NCI-H128 (cell line): Measurements from ENCODE around the gene TCEAL8.
"Not testable (repeated sequence)": the region's sequence is repeated elsewhere in the genome, so short reads cannot be mapped to it uniquely, and the experiment has no call there.

Experiments
- DNase-seq: peaks from one replicate; lab custom pipeline; 2025; ENCODE audit not compliant: unreplicated experiment; lab: John Stamatoyannopoulos, UW

Gene TCEAL8

GRCh38 chrX:103254921-103255493 lies at the start of gene TCEAL8:
TSS of gene TCEAL8 (minus strand) at chrX:103255155. CDS start at chrX:103253979, 1,176 bp downstream.
- peak; percentile 68 for DNase-seq

GRCh38 chrX:103304705-103305104 lies 49.8 kb upstream of the TCEAL8 start:
- DNase-seq = no peak

- DNase-seq = no peak
These were observed 38.2 kb upstream of the TCEAL8 start for GRCh38 chrX:103293118-103293517.

GRCh38 chrX:103279624-103280023 lies 24.7 kb upstream of the TCEAL8 start:
- DNase-seq = no peak

GRCh38 chrX:103276581-103277002 lies 21.6 kb upstream of the TCEAL8 start, which contains the start of gene TCEAL5:
TSS of gene TCEAL5 (minus strand) at chrX:103276750. CDS start at chrX:103274563, 2,187 bp downstream.
- DNase-seq = peak; percentile 53

GRCh38 chrX:103275947-103276567 lies 21.1 kb upstream of the TCEAL8 start:
- DNase-seq = no peak

- no peak for DNase-seq
These were observed 19.3 kb upstream of the TCEAL8 start for GRCh38 chrX:103274284-103274683.

- no peak for DNase-seq
These were observed 3.3 kb upstream of the TCEAL8 start for GRCh38 chrX:103258275-103258674.

- no peak for DNase-seq
These were observed 1.7 kb upstream of the TCEAL8 start for GRCh38 chrX:103256651-103257050.

- peak; percentile 20 for DNase-seq
These were observed 657 bp downstream of the TCEAL8 start for GRCh38 chrX:103254171-103254824.

GRCh38 chrX:103253608-103254007 lies 1.3 kb downstream of the TCEAL8 start:
- no peak for DNase-seq

- DNase-seq = no peak
These were observed 4.0 kb downstream of the TCEAL8 start for GRCh38 chrX:103250977-103251376.

- DNase-seq = no peak
These were observed 5.2 kb downstream of the TCEAL8 start for GRCh38 chrX:103249805-103250204.

- no peak for DNase-seq
These were observed 6.4 kb downstream of the TCEAL8 start for GRCh38 chrX:103248553-103248952.

- DNase-seq = no peak
These were observed 14.8 kb downstream of the TCEAL8 start for GRCh38 chrX:103240155-103240554.

GRCh38 chrX:103236296-103236695 lies 18.7 kb downstream of the TCEAL8 start:
- no peak for DNase-seq

- DNase-seq = not testable (repeated sequence)
These were observed 19.3 kb downstream of the TCEAL8 start for GRCh38 chrX:103235608-103236007.

GRCh38 chrX:103234869-103235268 lies 20.1 kb downstream of the TCEAL8 start:
- no peak for DNase-seq

- no peak for DNase-seq
These were observed 21.7 kb downstream of the TCEAL8 start for GRCh38 chrX:103233263-103233662.

GRCh38 chrX:103225918-103226317 lies 29.0 kb downstream of the TCEAL8 start:
- not testable (repeated sequence) for DNase-seq

GRCh38 chrX:103220511-103221323 lies 34.2 kb downstream of the TCEAL8 start:
- DNase-seq = no peak
